HepG2 (cell line): ENCODE measurements around the gene UBR4. TPM values are rescaled to one million over a fixed set of nuclear protein-coding genes. Genes with fewer than 3 reads are reported as not detected.

Experiments
- ATAC-seq: fragments of 200-7000 bp; cut with Tn5 transposase; 3 replicates; pipeline ENCODE4 v1.9.1; 2020; ENCODE audit warnings: mild to moderate bottlenecking, moderate library complexity
- BruUV-seq: library from RNA; stranded (reverse); fragments of 400-500 nt; replicated peaks from 2 replicates; lab custom pipeline; 2021; lab: Mats Ljungman, UMichigan
- CTCF ChIA-PET: fragments of 300-600 bp; formaldehyde crosslinking; extraction: SDS; loops from one replicate; lab custom pipeline; 2021; ENCODE audit warnings: low total read pairs, inconsistent platforms, low intra/inter-chr PET ratio; lab: Yijun Ruan, JAX
- POLR2A ChIA-PET: fragments of 350-600 bp; sonication (Branson Sonifier 250); formaldehyde crosslinking; loops from one replicate; lab custom pipeline; 2020; ENCODE audit warnings: antibody characterized with exemption, inconsistent platforms; lab: Yijun Ruan, JAX
- DNase-seq: peaks from one replicate; pipeline ENCODE4 v3.0.0-alpha.2; 2015; ENCODE audit warnings: low spot score
- FAIRE-seq: peaks from 3 replicates; lab custom pipeline; 2011; peaks lifted over from hg19 to GRCh38; lab: Jason Lieb, UNC
- H2AFZ ChIP-seq: one replicate; pipeline ENCODE4 v1.6.1; 2011; ENCODE audit warnings: low read length, inconsistent platforms
- H3K27ac ChIP-seq: fragments of 300-600 bp; 3 replicates; pipeline ENCODE4 v1.8.0; 2011; ENCODE audit warnings: mixed run types, mild to moderate bottlenecking, mixed read lengths, low read length, inconsistent platforms; ENCODE audit not compliant: insufficient read depth; ENCODE audit errors: extremely low read length
- H3K27me3 ChIP-seq, 2 experiments: fragments of 200-600 bp in 1 of 2; 2 replicates in 1 of 2; 3 replicates in 1 of 2; pipeline versions ENCODE4 v1.6.0 to v1.8.0; 2011; ENCODE audit warnings: low read length in 2 of 2, mild to moderate bottlenecking in 2 of 2, moderate library complexity in 2 of 2, inconsistent platforms in 1 of 2; ENCODE audit not compliant: insufficient read depth in 2 of 2, control insufficient read depth in 1 of 2
- H3K36me3 ChIP-seq, 2 experiments: fragments of 200-600 bp in 1 of 2; replicated peaks in 1 of 2; 2 replicates in 1 of 2; 3 replicates in 1 of 2; pipeline versions ENCODE4 v1.5.1 to v1.8.0; 2011; ENCODE audit warnings: low read length in 2 of 2, inconsistent platforms in 1 of 2; ENCODE audit not compliant: insufficient read depth in 2 of 2, control insufficient read depth in 1 of 2
- H3K4me1 ChIP-seq: 2 replicates; pipeline ENCODE4 v1.5.1; 2012; ENCODE audit warnings: low read length, inconsistent platforms; ENCODE audit not compliant: insufficient read depth
- H3K4me2 ChIP-seq: 2 replicates; pipeline ENCODE4 v1.6.0; 2011; ENCODE audit warnings: low read depth, low read length, inconsistent platforms
- H3K4me3 ChIP-seq, 3 experiments: fragments of 200-600 bp in 1 of 3; sonication (generic), shearing (Covaris generic) in 1 of 3; replicated peaks in 1 of 3; 2 replicates each; pipeline ENCODE4 v1.5.1; 2011 to 2016; ENCODE audit warnings: low read length in 3 of 3, inconsistent platforms in 2 of 3, low read depth in 2 of 3, mild to moderate bottlenecking in 2 of 3, control low read depth in 1 of 3, mixed read lengths in 1 of 3; ENCODE audit not compliant: insufficient read depth in 1 of 3
- H3K79me2 ChIP-seq: one replicate; pipeline ENCODE4 v1.6.1; 2011; ENCODE audit warnings: low read length, inconsistent platforms; ENCODE audit not compliant: insufficient read depth
- H3K9ac ChIP-seq: 2 replicates; pipeline ENCODE4 v1.6.0; 2011; ENCODE audit warnings: mild to moderate bottlenecking, low read depth, low read length, inconsistent platforms; ENCODE audit not compliant: insufficient read depth
- H3K9me3 ChIP-seq: 2 replicates; pipeline ENCODE4 v1.5.1; 2012; ENCODE audit warnings: mild to moderate bottlenecking, low read length
- H4K20me1 ChIP-seq: 2 replicates; pipeline ENCODE4 v1.6.0; 2011; ENCODE audit warnings: inconsistent platforms, mild to moderate bottlenecking, low read length, moderate library complexity; ENCODE audit not compliant: insufficient read depth
- AGO2 ChIP-seq: fragments of 200-400 bp; formaldehyde crosslinking; optimal IDR thresholded peaks from 2 replicates; pipeline ENCODE3; 2017; ENCODE audit warnings: mild to moderate bottlenecking, low read depth, low read length, moderate library complexity
- ATF4 ChIP-seq, 2 experiments: fragments of 450-650 bp in 1 of 2; sonication (generic) in 1 of 2; formaldehyde crosslinking; IDR thresholded peaks; 2 replicates each; pipeline versions ENCODE4 v1.5.0 to v1.8.0; 2020 to 2022; ENCODE audit warnings: mild to moderate bottlenecking in 1 of 2, missing genetic modification reagents in 1 of 2
- BRD4 ChIP-seq: sonication (generic); formaldehyde crosslinking; IDR thresholded peaks from 2 replicates; pipeline ENCODE4 v1.4.0; 2020; ENCODE audit warnings: missing genetic modification reagents
- GABPA ChIP-seq, 2 experiments: IDR thresholded peaks; 2 replicates each; pipeline ENCODE4 v1.6.1; 2011 to 2016; ENCODE audit warnings: low read depth in 2 of 2, low read length in 1 of 2, missing biosample characterization in 1 of 2, missing genetic modification characterization in 1 of 2
- TBL1XR1 ChIP-seq: fragments of 150-350 bp; IDR thresholded peaks from 2 replicates; pipeline ENCODE4 v1.6.1; 2014; ENCODE audit warnings: borderline replicate concordance, low read length; ENCODE audit not compliant: partially characterized antibody
- ZBTB14 ChIP-seq: sonication (generic); formaldehyde crosslinking; IDR thresholded peaks from 2 replicates; pipeline ENCODE4 v1.4.0; 2020; ENCODE audit warnings: missing genetic modification reagents
- ZNF354B ChIP-seq: sonication (generic); formaldehyde crosslinking; IDR thresholded peaks from 2 replicates; pipeline ENCODE4 v1.8.0; 2022; ENCODE audit warnings: mild to moderate bottlenecking, missing genetic modification reagents
- ZNF629 ChIP-seq: sonication (generic); formaldehyde crosslinking; conservative IDR thresholded peaks from 2 replicates; pipeline ENCODE4 v1.5.0; 2020; ENCODE audit warnings: missing genetic modification reagents
- ZNF713 ChIP-seq: sonication (generic); formaldehyde crosslinking; IDR thresholded peaks from 2 replicates; pipeline ENCODE4 v1.4.0; 2020; ENCODE audit warnings: mild to moderate bottlenecking, missing genetic modification reagents
- ZNF780A ChIP-seq: sonication (generic); formaldehyde crosslinking; IDR thresholded peaks from 2 replicates; pipeline ENCODE4 v1.8.0; 2022; ENCODE audit warnings: mild to moderate bottlenecking, missing genetic modification reagents, moderate library complexity
- WGBS: methylation state at CpG from one replicate; pipeline ENCODE4 v1.1.6; 2017; ENCODE audit warnings: low lambda C conversion rate; 5-methylcytosine and 5-hydroxymethylcytosine counted together
- in situ Hi-C: cut with HindIII; loops from 2 replicates; pipeline ENCODE4 v1.10.0; 2017; ENCODE audit warnings: low pct_unique_long_range_greater_than_20kb; ENCODE audit not compliant: extremely low pct_ligation_motif_present
- intact Hi-C: fragments of 100-400 bp; cut with micrococcal nuclease; formaldehyde crosslinking; loops from one replicate; pipeline ENCODE4 v1.10.0; 2022; ENCODE audit not compliant: unreplicated experiment
- polyA plus RNA-seq, 8 experiments: library from polyadenylated mRNA; depleted of rRNA in 3 of 8; stranded (reverse) in 7 of 8; unstranded in 1 of 8; fragments of >200 nt; fragmentation: Illumina TruSeq in 4 of 8; extraction: Trizol in 4 of 8; gene quantifications; 2 replicates each; pipeline versions ENCODE4 v1.2.1 to v1.2.3, GENCODE V29; 2011 to 2016; ENCODE audit warnings: low read depth in 4 of 8, missing spikeins in 1 of 8, mixed read lengths in 1 of 8; ENCODE audit not compliant: insufficient read depth in 1 of 8
- total RNA-seq, 5 experiments: library from RNA; depleted of rRNA; stranded (reverse); fragments of >200 nt; fragmentation: Illumina TruSeq; extraction: Trizol; gene quantifications; 2 replicates each; pipeline ENCODE4 v1.2.3, GENCODE V29; 2016; ENCODE audit warnings: low read depth in 1 of 5

UBR4 gene
- total and polyA plus RNA-seq, 2 of the 13 experiments (the other 11 are each of a cell fraction or from before 2014, with no cell fraction given) = 59.1 to 106 TPM

DNA sequence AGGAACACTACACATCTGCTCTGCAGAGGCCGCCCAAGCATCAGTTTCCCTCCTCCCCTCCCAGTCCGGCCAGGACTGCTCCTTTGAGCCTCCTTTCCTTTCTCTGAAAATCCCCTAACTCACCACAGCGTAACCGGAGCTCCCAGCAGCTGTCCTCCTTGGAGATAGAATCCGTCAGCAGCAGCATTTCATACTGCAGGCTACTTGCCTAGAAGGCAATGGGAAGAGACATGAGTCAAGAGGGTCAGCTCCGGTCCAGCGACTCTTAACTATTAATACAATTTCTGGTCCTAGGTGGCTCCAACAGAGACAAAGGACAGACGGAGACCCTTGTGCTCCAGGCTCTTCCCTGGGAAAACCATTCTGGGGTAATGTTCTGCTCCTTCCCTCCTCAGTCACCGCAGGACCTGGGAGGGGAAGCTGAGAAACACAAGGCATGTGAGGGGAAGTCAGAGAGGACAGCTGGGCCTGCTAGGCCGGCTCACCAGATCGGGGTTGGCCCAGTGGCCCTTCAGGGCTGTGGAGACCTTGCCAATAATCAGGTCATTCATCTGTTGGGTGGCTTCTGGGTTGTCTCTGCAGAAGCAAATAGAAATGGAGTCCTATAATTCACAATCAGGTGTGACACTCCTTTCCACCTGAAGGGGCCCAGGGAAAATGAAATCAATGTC, 99.7 kb downstream of the UBR4 start (continued):
- TF ChIP-seq ZBTB14 (CRISPR knock-in tag) (no peak), TBL1XR1 (no peak), ZNF780A (CRISPR knock-in tag) (no peak), ATF4 (CRISPR knock-in tag; IDR thresholded peaks at IDR 0.05) (no peak), ZNF354B (CRISPR knock-in tag) (no peak), BRD4 (CRISPR knock-in tag) (no peak), GABPA (IDR thresholded peaks at IDR 0.05; ENCODE audit: low read depth, low read length) (no peak), GABPA (CRISPR knock-in tag; IDR thresholded peaks at IDR 0.05; ENCODE audit: low read depth) (no peak), ZNF713 (no peak)
- TF ChIP-seq, all 625 proteins: peak for 0

DNA sequence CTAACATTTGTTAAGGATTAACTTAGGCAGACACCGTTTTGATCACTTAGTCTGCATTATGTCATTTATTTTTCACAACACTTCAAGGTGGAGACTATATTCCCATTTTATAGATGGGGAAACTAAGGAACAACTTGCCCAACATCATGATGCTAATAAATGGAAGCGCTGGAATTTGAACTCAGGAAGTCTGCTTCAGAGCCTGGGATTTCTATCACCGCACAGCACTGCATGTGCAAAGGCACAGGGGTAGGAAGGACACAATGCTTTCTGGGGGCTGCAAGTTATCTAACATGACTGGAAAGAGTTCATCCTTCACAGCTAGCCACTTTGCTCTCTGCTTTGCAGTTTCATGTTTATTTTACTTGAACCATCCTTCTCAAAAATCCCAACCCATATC, 100.5 kb downstream of the UBR4 start:
- 98% methylated on average over 3 of the region's 3 CpGs for WGBS
- Histone ChIP-seq H3K9ac (no peak overlapping the region), H3K27me3 (no peaks in the 10 kb centered on the region)
- POLR2A ChIA-PET = no interaction called here
- TF ChIP-seq AGO2 (no peak), ZNF629 (CRISPR knock-in tag) (peak; percentile 61)
- TF ChIP-seq, all 625 proteins: peak for 1
- H3K4me3 ChIP-seq = no peak overlapping the region
- H3K79me2 ChIP-seq = no peaks in the 10 kb centered on the region
- H3K36me3 ChIP-seq = peaks cover 69 to 95% of the 10 kb centered on the region in 2 experiments
- no peak overlapping the region for H3K27ac ChIP-seq
- H3K4me1 ChIP-seq = no peaks in the 10 kb centered on the region
- no TSS peak for BruUV-seq
- no peaks in the 10 kb centered on the region for H3K9me3 ChIP-seq
- H2AFZ ChIP-seq = no peak overlapping the region
- intact Hi-C loops = no loop called here
- in situ Hi-C loops = no loop called here
- ATAC-seq = no peak
- CTCF ChIA-PET = no interaction called here
- H3K4me2 ChIP-seq = no peak overlapping the region
- no peaks in the 10 kb centered on the region for H4K20me1 ChIP-seq
- no peak for DNase-seq
- no peak for FAIRE-seq
